GM12865 (cell line): ENCODE data around the gene FEN1.

Experiments used
- DNase-seq: peaks from one replicate; pipeline ENCODE4 v3.0.0; 2010; ENCODE audit warnings: low read depth
- H3K4me3 ChIP-seq: 2 replicates; pipeline ENCODE4 v1.5.1; 2011; ENCODE audit warnings: mild to moderate bottlenecking, low read depth, low read length, control low read depth
- TF ChIP-seq, protein P1 (sequence below): IDR thresholded peaks from 2 replicates; pipeline ENCODE4 v1.5.1; 2011; ENCODE audit warnings: low read length, control low read depth, low read depth, inconsistent platforms; ENCODE audit not compliant: insufficient read depth; ENCODE audit errors: missing control alignments

The FEN1 gene

GRCh38 chr11:61844909-61845565, 52.3 kb downstream of the FEN1 start:
- no peak overlapping the region for H3K4me3 ChIP-seq
- TF ChIP-seq, protein P1, sequence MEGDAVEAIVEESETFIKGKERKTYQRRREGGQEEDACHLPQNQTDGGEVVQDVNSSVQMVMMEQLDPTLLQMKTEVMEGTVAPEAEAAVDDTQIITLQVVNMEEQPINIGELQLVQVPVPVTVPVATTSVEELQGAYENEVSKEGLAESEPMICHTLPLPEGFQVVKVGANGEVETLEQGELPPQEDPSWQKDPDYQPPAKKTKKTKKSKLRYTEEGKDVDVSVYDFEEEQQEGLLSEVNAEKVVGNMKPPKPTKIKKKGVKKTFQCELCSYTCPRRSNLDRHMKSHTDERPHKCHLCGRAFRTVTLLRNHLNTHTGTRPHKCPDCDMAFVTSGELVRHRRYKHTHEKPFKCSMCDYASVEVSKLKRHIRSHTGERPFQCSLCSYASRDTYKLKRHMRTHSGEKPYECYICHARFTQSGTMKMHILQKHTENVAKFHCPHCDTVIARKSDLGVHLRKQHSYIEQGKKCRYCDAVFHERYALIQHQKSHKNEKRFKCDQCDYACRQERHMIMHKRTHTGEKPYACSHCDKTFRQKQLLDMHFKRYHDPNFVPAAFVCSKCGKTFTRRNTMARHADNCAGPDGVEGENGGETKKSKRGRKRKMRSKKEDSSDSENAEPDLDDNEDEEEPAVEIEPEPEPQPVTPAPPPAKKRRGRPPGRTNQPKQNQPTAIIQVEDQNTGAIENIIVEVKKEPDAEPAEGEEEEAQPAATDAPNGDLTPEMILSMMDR = no peak
- no peak for DNase-seq

- TF ChIP-seq, protein P1 = no peak
- no peak overlapping the region for H3K4me3 ChIP-seq
- no peak for DNase-seq
These were observed 53.8 kb downstream of the FEN1 start for GRCh38 chr11:61846362-61847020.
